Measurements from ENCODE around the gene ORC3.

The ORC3 gene

DNA sequence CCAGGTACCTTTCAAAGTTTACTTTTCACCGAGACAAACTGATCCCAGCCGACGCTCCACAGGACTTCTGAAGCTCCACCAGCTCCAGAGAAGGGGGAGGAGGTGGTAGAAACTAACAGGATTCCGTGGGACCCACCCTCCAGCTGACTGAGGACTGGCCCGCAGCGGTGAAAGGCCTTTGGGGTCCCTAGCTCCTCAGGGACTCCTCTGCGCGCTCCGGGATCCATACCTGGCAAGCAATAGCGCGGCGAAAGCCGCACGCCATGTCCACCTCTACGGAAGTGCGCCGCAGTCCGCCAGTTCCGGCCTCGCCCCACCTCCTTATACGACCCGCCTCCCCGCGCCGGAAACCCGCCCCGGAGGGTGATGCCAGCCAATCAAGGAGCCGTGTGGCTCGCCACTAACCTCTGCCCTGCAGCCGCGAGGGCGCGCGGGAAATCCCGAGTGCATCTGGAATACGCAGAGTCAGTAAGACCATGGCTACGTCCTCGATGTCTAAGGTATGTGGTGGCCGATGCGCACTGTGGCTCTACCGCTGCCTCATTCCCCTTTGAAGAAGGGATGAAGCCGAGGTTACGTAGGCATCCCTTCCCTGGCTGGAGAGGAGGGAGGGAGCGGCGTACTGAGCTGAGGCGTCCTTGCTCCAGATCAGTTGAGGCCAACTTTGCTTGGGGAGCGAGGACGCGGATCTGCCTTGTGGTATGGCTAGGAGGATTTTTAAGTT, at the start of gene ORC3, which contains the start of gene RARS2:
ORC3 (plus strand) TSS at position 443 of the 724 bp plus-strand sequence; CDS start at position 477, 34 bp downstream.
RARS2 (minus strand) TSS at position 295 of the 724 bp plus-strand sequence; CDS start at position 265, 30 bp downstream.
- Histone ChIP-seq H3K9ac (peak within 1 kb of the TSS; percentile 76 to 86 (median 82)), H3K4me3 (peak within 1 kb of the TSS; percentile 72 to 82 (median 77)), H3K27ac (peak within 1 kb of the TSS; percentile 60 to 79 (median 72)), H3K9me3 (replicated peaks in 1 of 11) (no peaks in the 10 kb centered on the region), H4K20me1 (peaks cover 0 to 2% (median 0%) of the 10 kb centered on the region in 11 experiments; a peak in 3 of 22 replicates), H3K4me1 (peaks cover 9 to 25% (median 20%) of the 10 kb centered on the region in 10 experiments), H3K36me3 (peaks cover 0 to under 1% (median 0%) of the 10 kb centered on the region in 11 experiments; a peak in 1 of 22 replicates), H3K27me3 (no peaks in the 10 kb centered on the region), H3K4me2 (peak within 1 kb of the TSS; percentile 75 to 90 (median 85))
- no peak for TF ChIP-seq Cebpa-rat (IDR thresholded peaks at IDR 0.05)

- H3K27me3 ChIP-seq = no peaks in the 10 kb centered on the region
- H3K27ac ChIP-seq = no peak overlapping the region
- peaks cover 0 to 8% (median 0%) of the 10 kb centered on the region in 10 experiments; a peak in 1 of 20 replicates for H3K4me1 ChIP-seq
- no peak for TF ChIP-seq Cebpa-rat (IDR thresholded peaks at IDR 0.05)
- no peak overlapping the region for H3K4me3 ChIP-seq
- peaks cover 9 to 19% (median 14%) of the 10 kb centered on the region in 11 experiments; a peak in 18 of 22 replicates for H3K9me3 ChIP-seq (replicated peaks in 1 of 11)
- H3K9ac ChIP-seq = no peak overlapping the region
- H3K36me3 ChIP-seq = peaks cover 18 to 55% (median 30%) of the 10 kb centered on the region in 11 experiments; a peak in 18 of 22 replicates
- H3K4me2 ChIP-seq = no peak overlapping the region
- H4K20me1 ChIP-seq = no peaks in the 10 kb centered on the region
Observed at GRCh38 chr6:87540539-87540938, 49.4 kb upstream of the ORC3 start.

- H3K9ac ChIP-seq = no peak overlapping the region
- no peaks in the 10 kb centered on the region for H4K20me1 ChIP-seq
- H3K4me1 ChIP-seq = peaks cover 0 to 8% (median 0%) of the 10 kb centered on the region in 10 experiments; a peak in 1 of 20 replicates
- no peak overlapping the region for H3K4me2 ChIP-seq
- no peak overlapping the region for H3K27ac ChIP-seq
- peaks cover 9 to 19% (median 14%) of the 10 kb centered on the region in 11 experiments; a peak in 18 of 22 replicates for H3K9me3 ChIP-seq (replicated peaks in 1 of 11)
- H3K36me3 ChIP-seq = peaks cover 18 to 55% (median 30%) of the 10 kb centered on the region in 11 experiments; a peak in 18 of 22 replicates
- no peaks in the 10 kb centered on the region for H3K27me3 ChIP-seq
- no peak for TF ChIP-seq Cebpa-rat (IDR thresholded peaks at IDR 0.05)
- no peak overlapping the region for H3K4me3 ChIP-seq
Observed at GRCh38 chr6:87541041-87541440, 48.9 kb upstream of the ORC3 start.

DNA sequence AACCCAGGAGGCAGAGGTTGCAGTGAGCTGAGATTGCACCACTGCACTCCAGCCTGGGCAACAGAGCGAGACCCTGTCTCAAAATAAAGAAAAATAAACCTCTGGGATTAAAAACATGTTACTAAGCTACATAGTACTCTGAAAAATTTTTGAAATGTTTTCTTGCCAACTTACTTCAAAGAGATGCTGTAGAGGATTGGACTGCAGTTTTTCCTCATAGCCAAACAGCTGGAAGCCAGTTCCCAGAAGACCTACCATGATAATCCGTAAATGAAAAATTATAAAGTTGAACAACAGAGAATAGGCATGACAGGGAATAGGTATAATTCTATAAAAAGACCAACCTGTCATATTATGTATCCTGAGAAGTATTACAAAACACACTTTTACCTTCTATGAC, 48.2 kb upstream of the ORC3 start:
- Histone ChIP-seq H3K4me1 (peaks cover 0 to 7% (median 0%) of the 10 kb centered on the region in 10 experiments; a peak in 1 of 20 replicates), H4K20me1 (no peaks in the 10 kb centered on the region), H3K36me3 (peaks cover 18 to 57% (median 30%) of the 10 kb centered on the region in 11 experiments; a peak in 18 of 22 replicates), H3K27ac (no peak overlapping the region), H3K27me3 (no peaks in the 10 kb centered on the region), H3K9ac (no peak overlapping the region), H3K4me2 (no peak overlapping the region), H3K4me3 (no peak overlapping the region), H3K9me3 (replicated peaks in 1 of 11) (peaks cover 9 to 19% (median 14%) of the 10 kb centered on the region in 11 experiments; a peak in 18 of 22 replicates)
- TF ChIP-seq Cebpa-rat (IDR thresholded peaks at IDR 0.05) = no peak

DNA sequence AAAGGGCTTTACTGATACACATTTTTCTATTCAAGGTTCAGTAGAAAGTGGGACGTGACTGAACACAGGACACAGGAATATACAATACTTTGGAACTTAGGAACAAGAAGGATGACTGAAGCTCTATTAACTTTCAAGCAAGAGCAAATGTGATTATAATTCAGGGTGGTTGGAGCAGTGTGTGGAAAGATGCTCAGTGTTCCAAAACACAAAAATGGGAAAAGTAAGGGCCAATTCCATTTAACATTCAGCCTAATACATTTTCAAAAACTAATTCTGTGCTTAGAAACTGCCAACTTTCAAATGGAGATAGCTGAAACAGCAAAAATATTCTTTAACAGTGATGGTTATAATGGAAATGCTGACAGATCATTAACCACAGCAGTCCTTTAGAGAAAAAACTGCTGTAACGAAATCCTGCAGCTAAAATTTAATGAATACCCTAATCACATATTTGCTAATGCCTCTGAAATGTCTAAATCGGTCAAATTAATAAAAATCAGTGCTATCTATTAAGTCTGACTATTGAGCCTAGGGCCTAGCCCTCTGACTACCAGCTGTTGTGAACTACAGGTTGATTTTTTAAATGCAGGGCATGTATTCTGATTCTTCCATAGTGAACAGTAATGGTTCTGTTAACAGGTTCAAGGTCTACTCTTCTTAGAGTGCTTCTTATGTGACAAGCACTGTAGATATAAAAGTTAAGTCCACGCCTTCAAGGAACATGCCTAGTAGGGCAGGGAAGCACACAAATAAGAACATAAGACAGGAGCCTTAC, 46.0 kb upstream of the ORC3 start:
- Histone ChIP-seq H3K36me3 (peaks cover 18 to 70% (median 37%) of the 10 kb centered on the region in 11 experiments; a peak in 20 of 22 replicates), H3K9ac (no peak overlapping the region), H3K4me1 (no peaks in the 10 kb centered on the region)

DNA sequence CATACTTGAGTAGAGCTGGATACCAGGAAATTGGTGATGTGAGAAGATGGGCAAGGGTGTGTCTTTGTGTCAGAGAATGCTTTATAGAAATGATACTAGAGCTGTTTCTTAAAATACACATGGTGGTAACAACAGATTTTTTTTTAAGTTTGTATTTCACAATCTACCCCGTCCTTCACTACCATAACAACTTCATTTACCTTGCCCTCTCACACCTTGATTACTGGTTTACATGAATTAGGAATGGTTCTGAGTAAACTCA, 45.5 kb upstream of the ORC3 start:
- H3K4me1 ChIP-seq = no peaks in the 10 kb centered on the region
- H3K27me3 ChIP-seq = no peaks in the 10 kb centered on the region
- H3K36me3 ChIP-seq = peaks cover 13 to 70% (median 34%) of the 10 kb centered on the region in 11 experiments; a peak in 20 of 22 replicates
- no peak overlapping the region for H3K4me2 ChIP-seq
- TF ChIP-seq Cebpa-rat (IDR thresholded peaks at IDR 0.05) = no peak
- no peak overlapping the region for H3K4me3 ChIP-seq
- H3K9ac ChIP-seq = no peak overlapping the region
- no peaks in the 10 kb centered on the region for H4K20me1 ChIP-seq
- H3K9me3 ChIP-seq (replicated peaks in 1 of 11) = peaks cover 7 to 17% (median 10%) of the 10 kb centered on the region in 11 experiments; a peak in 18 of 22 replicates
- H3K27ac ChIP-seq = no peak overlapping the region

More for the DNA sequence above, 46.0 kb upstream of the ORC3 start:
- no peak for TF ChIP-seq Cebpa-rat (IDR thresholded peaks at IDR 0.05)
- H3K27me3 ChIP-seq = no peaks in the 10 kb centered on the region
- no peak overlapping the region for H3K4me2 ChIP-seq
- H4K20me1 ChIP-seq = no peaks in the 10 kb centered on the region
- peaks cover 9 to 19% (median 14%) of the 10 kb centered on the region in 11 experiments; a peak in 18 of 22 replicates for H3K9me3 ChIP-seq (replicated peaks in 1 of 11)
- no peak overlapping the region for H3K4me3 ChIP-seq
- no peak overlapping the region for H3K27ac ChIP-seq

- Histone ChIP-seq H3K36me3 (peaks cover 8 to 65% (median 18%) of the 10 kb centered on the region in 11 experiments; a peak in 15 of 22 replicates), H3K4me2 (no peak overlapping the region), H3K9ac (no peak overlapping the region), H3K4me3 (no peak overlapping the region), H3K27ac (no peak overlapping the region), H4K20me1 (no peaks in the 10 kb centered on the region), H3K4me1 (no peaks in the 10 kb centered on the region), H3K9me3 (replicated peaks in 1 of 11) (no peaks in the 10 kb centered on the region), H3K27me3 (no peaks in the 10 kb centered on the region)
- no peak for TF ChIP-seq Cebpa-rat (IDR thresholded peaks at IDR 0.05)
Observed at GRCh38 chr6:87551799-87552198, 38.1 kb upstream of the ORC3 start.

DNA sequence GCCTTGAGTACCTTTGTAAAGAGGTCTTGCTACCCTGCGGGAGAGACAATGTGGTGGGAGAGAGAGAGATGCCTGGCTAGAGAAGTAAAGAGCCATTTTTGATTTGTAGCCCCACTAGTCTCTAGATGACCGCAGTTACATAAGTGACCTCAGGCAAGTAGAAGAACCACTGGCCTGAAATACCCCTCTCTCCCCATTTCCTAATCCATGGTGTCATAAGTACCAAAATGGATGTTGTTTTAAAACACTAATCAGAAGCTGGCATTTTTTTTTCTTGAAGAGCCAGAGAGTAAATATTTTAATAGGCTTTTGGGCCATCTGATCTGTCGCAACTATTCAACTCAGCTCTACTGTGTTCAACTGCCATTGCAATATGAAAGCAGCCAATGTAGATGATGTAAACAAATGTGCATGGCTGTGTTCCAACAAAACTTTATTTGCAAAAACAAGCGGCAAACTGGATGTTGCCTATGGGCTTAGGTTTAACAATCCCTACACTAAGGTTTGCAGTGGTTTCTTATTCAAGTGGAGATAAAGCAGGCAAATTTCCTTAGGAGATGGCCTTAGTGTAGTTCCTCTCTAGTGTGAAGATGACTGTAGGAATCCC, 36.7 kb upstream of the ORC3 start:
- Histone ChIP-seq H4K20me1 (no peaks in the 10 kb centered on the region), H3K4me2 (no peak overlapping the region), H3K9me3 (replicated peaks in 1 of 11) (no peaks in the 10 kb centered on the region), H3K27me3 (no peaks in the 10 kb centered on the region), H3K4me3 (no peak overlapping the region), H3K4me1 (no peaks in the 10 kb centered on the region), H3K36me3 (peaks cover 8 to 67% (median 17%) of the 10 kb centered on the region in 11 experiments; a peak in 14 of 22 replicates), H3K27ac (no peak overlapping the region), H3K9ac (no peak overlapping the region)
- no peak for TF ChIP-seq Cebpa-rat (IDR thresholded peaks at IDR 0.05)

- Histone ChIP-seq H3K27ac (no peak overlapping the region), H3K4me1 (no peaks in the 10 kb centered on the region), H3K4me3 (no peak overlapping the region), H3K36me3 (peaks cover 7 to 57% (median 16%) of the 10 kb centered on the region in 11 experiments; a peak in 13 of 22 replicates), H3K9ac (no peak overlapping the region), H3K27me3 (no peaks in the 10 kb centered on the region), H4K20me1 (no peaks in the 10 kb centered on the region), H3K4me2 (no peak overlapping the region), H3K9me3 (replicated peaks in 1 of 11) (no peaks in the 10 kb centered on the region)
- no peak for TF ChIP-seq Cebpa-rat (IDR thresholded peaks at IDR 0.05)
Observed at GRCh38 chr6:87555506-87555905, 34.4 kb upstream of the ORC3 start.

Data from BLaER1 treated with 17β-estradiol and CSF1 and Interleukin-3, amounts not matched to agents 10 nM and 100 nM (cell line).